GM12874 (cell line): ENCODE data around the gene PXT1.

Experiments used
- CTCF ChIP-seq: IDR thresholded peaks from 2 replicates; pipeline ENCODE4 v1.5.1; 2011; ENCODE audit warnings: low read depth, mild to moderate bottlenecking, control low read depth, low read length, moderate library complexity; ENCODE audit not compliant: insufficient read depth

PXT1 gene

GRCh38 chr6:36362551-36363370 is 79.9 kb downstream of the PXT1 start:
- TF ChIP-seq CTCF = no peak

- TF ChIP-seq CTCF = no peak
Observed at GRCh38 chr6:36361071-36361470, 81.6 kb downstream of the PXT1 start.

GRCh38 chr6:36360241-36361054 is 82.2 kb downstream of the PXT1 start:
- TF ChIP-seq CTCF = peak; percentile 76

GRCh38 chr6:36358226-36358915 is 84.3 kb downstream of the PXT1 start:
- TF ChIP-seq CTCF = no peak

GRCh38 chr6:36357872-36358225 is 84.8 kb downstream of the PXT1 start:
- no peak for TF ChIP-seq CTCF

GRCh38 chr6:36355819-36356218 is 86.8 kb downstream of the PXT1 start:
- TF ChIP-seq CTCF = no peak

GRCh38 chr6:36353411-36353915 is 89.2 kb downstream of the PXT1 start:
- no peak for TF ChIP-seq CTCF
